OCI-LY1 (cell line): ENCODE measurements around the gene BACH1.

Experiments
- H2AFZ ChIP-seq: fragments of 200-600 bp; sonication (generic), shearing (Covaris generic); 2 replicates; pipeline ENCODE4 v1.6.0; 2014; ENCODE audit warnings: antibody characterized with exemption, mild to moderate bottlenecking, low read length
- H3F3A ChIP-seq: fragments of 200-600 bp; sonication (generic), shearing (Covaris generic); 2 replicates; pipeline ENCODE4 v1.6.0; 2014; ENCODE audit warnings: mild to moderate bottlenecking, antibody characterized with exemption, low read length, moderate library complexity; ENCODE audit not compliant: insufficient read depth
- H3K27ac ChIP-seq: fragments of 200-600 bp; sonication (generic); 2 replicates; pipeline ENCODE4 v1.5.1; 2014; ENCODE audit warnings: low read length, mixed run types, mild to moderate bottlenecking, low read depth; ENCODE audit not compliant: poor library complexity, severe bottlenecking
- H3K27me3 ChIP-seq: fragments of 200-600 bp; sonication (generic); 2 replicates; pipeline ENCODE4 v1.6.0; 2014; ENCODE audit warnings: antibody characterized with exemption, mild to moderate bottlenecking, low read length, moderate library complexity; ENCODE audit not compliant: insufficient read depth
- H3K36me3 ChIP-seq: fragments of 200-600 bp; sonication (generic); 2 replicates; pipeline ENCODE4 v1.6.1; 2014; ENCODE audit warnings: mild to moderate bottlenecking, antibody characterized with exemption, low read length, moderate library complexity, mixed read lengths; ENCODE audit not compliant: insufficient read depth
- H3K4me1 ChIP-seq: fragments of 200-600 bp; sonication (generic); 2 replicates; pipeline ENCODE4 v1.5.1; 2014; ENCODE audit warnings: mild to moderate bottlenecking, low read length, moderate library complexity; ENCODE audit not compliant: insufficient read depth, severe bottlenecking
- H3K4me2 ChIP-seq: fragments of 200-600 bp; sonication (generic), shearing (Covaris generic); 2 replicates; pipeline ENCODE4 v1.6.1; 2014; ENCODE audit warnings: low read length
- H3K4me3 ChIP-seq: fragments of 200-600 bp; sonication (generic); 2 replicates; pipeline ENCODE4 v1.5.1; 2014; ENCODE audit warnings: low read length, low read depth, mild to moderate bottlenecking, mixed read lengths; ENCODE audit not compliant: poor library complexity, severe bottlenecking
- H3K79me2 ChIP-seq: fragments of 200-600 bp; shearing (Covaris generic); 2 replicates; pipeline ENCODE4 v1.6.1; 2016; ENCODE audit warnings: mixed run types, low read length, mixed read lengths; ENCODE audit not compliant: insufficient read depth
- H3K9ac ChIP-seq: fragments of 200-600 bp; sonication (generic), shearing (Covaris generic); 2 replicates; pipeline ENCODE4 v1.6.1; 2014; ENCODE audit warnings: mild to moderate bottlenecking, low read length, mixed read lengths
- H3K9me2 ChIP-seq: fragments of 200-600 bp; sonication (generic), shearing (Covaris generic); 2 replicates; pipeline ENCODE4 v1.6.1; 2014; ENCODE audit warnings: low read depth, mild to moderate bottlenecking, low read length, mixed read lengths
- H3K9me3 ChIP-seq: fragments of 200-600 bp; shearing (Covaris generic); 2 replicates; pipeline ENCODE4 v1.6.1; 2014; ENCODE audit warnings: low read length, mixed read lengths
- H4K20me1 ChIP-seq: fragments of 200-600 bp; sonication (generic), shearing (Covaris generic); 2 replicates; pipeline ENCODE4 v1.6.0; 2016; ENCODE audit warnings: mild to moderate bottlenecking, low read length; ENCODE audit not compliant: insufficient read depth
- CTCF ChIP-seq: fragments of 200-600 bp; sonication (generic), shearing (Covaris generic); IDR thresholded peaks from 2 replicates; pipeline ENCODE4 v1.5.1; 2017; ENCODE audit warnings: mild to moderate bottlenecking, antibody characterized with exemption, low read length, moderate library complexity, mixed read lengths
- EZH2 ChIP-seq: fragments of 200-600 bp; sonication (generic), shearing (Covaris generic); IDR thresholded peaks from 2 replicates; pipeline ENCODE4 v1.8.0; 2017; ENCODE audit warnings: borderline replicate concordance, mixed run types, mild to moderate bottlenecking, antibody characterized with exemption, low read length, moderate library complexity, mixed read lengths

BACH1 gene

DNA sequence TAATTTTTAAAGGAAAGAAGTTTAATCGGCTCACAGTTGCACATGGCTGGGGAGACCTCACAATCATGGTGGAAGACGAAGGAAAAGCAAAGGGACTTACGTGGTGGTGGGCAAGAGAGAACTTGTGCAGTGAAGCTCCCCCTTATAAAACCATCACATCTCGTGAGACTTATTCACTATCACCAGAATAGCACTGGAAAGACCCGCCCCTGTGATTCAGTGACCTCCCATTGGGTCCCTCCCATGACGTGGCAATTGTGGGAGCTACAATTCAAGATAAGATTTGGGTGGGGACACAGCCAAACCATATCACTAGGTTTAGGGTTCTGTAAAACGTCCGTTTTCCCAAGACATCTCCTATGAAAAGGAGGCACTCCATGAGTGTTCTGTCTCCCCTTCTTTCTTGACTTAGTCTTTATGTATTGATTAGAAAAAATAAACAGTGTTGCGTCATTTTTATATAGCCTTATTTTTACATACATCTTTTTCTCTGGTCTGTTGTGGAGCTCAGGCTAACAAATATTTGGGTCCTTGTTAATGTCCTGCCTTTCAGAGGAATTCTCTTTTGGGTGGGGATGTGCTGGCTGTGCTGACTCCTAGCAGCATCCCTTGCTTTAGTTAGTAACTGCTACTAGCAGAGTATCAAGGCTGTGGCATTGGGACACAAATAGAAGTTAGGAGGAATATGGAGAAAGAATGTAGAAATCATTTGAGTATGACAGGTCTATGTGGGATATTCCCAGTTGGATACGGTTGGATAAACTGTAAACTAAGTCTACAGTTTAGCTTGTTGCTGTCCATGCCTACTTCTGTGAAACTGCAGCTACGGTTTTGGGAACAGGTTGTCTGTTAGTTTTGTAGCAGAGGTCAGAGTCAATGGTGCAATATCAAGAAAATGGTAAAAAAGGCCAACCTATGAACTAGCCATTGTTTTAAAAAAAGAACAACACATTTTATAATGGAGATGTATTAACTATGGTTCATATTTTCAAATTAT lies 23.5 kb downstream of the BACH1 start:
- H3K36me3 ChIP-seq, result peaks cover 44% of the 10 kb centered on the region
- no peaks in the 10 kb centered on the region for H3K4me1 ChIP-seq
- no peaks in the 10 kb centered on the region for H3K9me3 ChIP-seq
- no peaks in the 10 kb centered on the region for H3K27me3 ChIP-seq
- H3K9ac ChIP-seq, result no peak overlapping the region
- no peaks in the 10 kb centered on the region for H3K9me2 ChIP-seq
- no peak overlapping the region for H3K4me2 ChIP-seq
- no peak overlapping the region for H2AFZ ChIP-seq
- H3K4me3 ChIP-seq, result no peak overlapping the region
- H3K27ac ChIP-seq, result no peak overlapping the region
- no peak for TF ChIP-seq CTCF
- no peak for TF ChIP-seq EZH2
- H3F3A ChIP-seq, result no peaks in the 10 kb centered on the region
- no peaks in the 10 kb centered on the region for H4K20me1 ChIP-seq
- H3K79me2 ChIP-seq, result peaks cover 43% of the 10 kb centered on the region

- Histone ChIP-seq H4K20me1 (no peaks in the 10 kb centered on the region), H3K27ac (no peak overlapping the region), H2AFZ (no peak overlapping the region), H3K9ac (no peak overlapping the region), H3K79me2 (peaks cover 33% of the 10 kb centered on the region), H3K4me1 (no peaks in the 10 kb centered on the region), H3K4me3 (no peak overlapping the region), H3K36me3 (peaks cover 52% of the 10 kb centered on the region), H3K9me3 (no peaks in the 10 kb centered on the region), H3K9me2 (no peaks in the 10 kb centered on the region), H3K4me2 (no peak overlapping the region), H3K27me3 (no peaks in the 10 kb centered on the region), H3F3A (no peaks in the 10 kb centered on the region)
- TF ChIP-seq CTCF (no peak), EZH2 (no peak)
Observed at GRCh38 chr21:29323189-29323588, 24.5 kb downstream of the BACH1 start.

GRCh38 chr21:29326914-29327554 lies 28.3 kb downstream of the BACH1 start:
- Histone ChIP-seq H3K9me3 (no peaks in the 10 kb centered on the region), H3K4me2 (no peak overlapping the region), H3K4me3 (no peak overlapping the region), H4K20me1 (no peaks in the 10 kb centered on the region), H2AFZ (no peak overlapping the region), H3K9ac (no peak overlapping the region), H3K4me1 (no peaks in the 10 kb centered on the region), H3F3A (no peaks in the 10 kb centered on the region), H3K9me2 (no peaks in the 10 kb centered on the region), H3K27ac (no peak overlapping the region), H3K36me3 (peaks cover 45% of the 10 kb centered on the region), H3K27me3 (no peaks in the 10 kb centered on the region), H3K79me2 (no peaks in the 10 kb centered on the region; the same call in 1 of the 2 replicates)
- TF ChIP-seq EZH2 (no peak), CTCF (no peak)
